Prostate gland (tissue), 2 donors: ENCODE data around the gene ALOX12.

Experiments used
- POLR2A ChIP-seq: fragments of 450-650 bp; IDR thresholded peaks from one replicate; pipeline ENCODE4 v1.6.1; 2016; ENCODE audit warnings: antibody characterized with exemption, mild to moderate bottlenecking
- POLR2AphosphoS5 ChIP-seq: sonication (generic); formaldehyde crosslinking; IDR thresholded peaks from one replicate; pipeline ENCODE4 v1.6.1; 2017; ENCODE audit warnings: antibody characterized with exemption
- TF ChIP-seq, protein P1 (sequence below), 4 experiments: fragments of 200-600 bp in 2 of 4; fragments of 450-650 bp in 2 of 4; sonication (generic) in 2 of 4; IDR thresholded peaks; 1 replicate in 3 of 4; 2 replicates in 1 of 4; pipeline ENCODE4 v1.5.1; 2016 to 2019; ENCODE audit warnings: antibody characterized with exemption in 4 of 4, mild to moderate bottlenecking in 2 of 4, moderate library complexity in 2 of 4

DNA sequence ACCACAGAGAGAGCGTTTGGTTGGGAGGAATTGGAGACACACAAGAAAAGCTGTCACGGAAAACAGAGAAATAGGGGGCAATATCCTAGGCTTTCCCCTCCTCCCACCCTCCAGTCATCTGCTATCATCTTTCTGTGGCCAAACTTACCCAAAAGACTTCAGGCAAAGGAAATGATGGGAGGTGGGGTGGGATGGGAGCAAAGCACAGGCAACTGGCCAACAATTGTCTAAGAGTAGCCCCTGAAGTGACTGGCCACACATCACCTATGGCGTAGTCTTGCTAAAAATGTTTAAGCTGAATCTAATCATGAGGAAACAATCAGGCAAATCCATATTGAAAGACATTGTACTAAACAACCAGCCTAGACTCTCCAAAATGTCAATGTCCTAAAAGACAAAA lies 46.9 kb upstream of the ALOX12 start:
- TF ChIP-seq POLR2A, result no peak
- TF ChIP-seq, protein P1, sequence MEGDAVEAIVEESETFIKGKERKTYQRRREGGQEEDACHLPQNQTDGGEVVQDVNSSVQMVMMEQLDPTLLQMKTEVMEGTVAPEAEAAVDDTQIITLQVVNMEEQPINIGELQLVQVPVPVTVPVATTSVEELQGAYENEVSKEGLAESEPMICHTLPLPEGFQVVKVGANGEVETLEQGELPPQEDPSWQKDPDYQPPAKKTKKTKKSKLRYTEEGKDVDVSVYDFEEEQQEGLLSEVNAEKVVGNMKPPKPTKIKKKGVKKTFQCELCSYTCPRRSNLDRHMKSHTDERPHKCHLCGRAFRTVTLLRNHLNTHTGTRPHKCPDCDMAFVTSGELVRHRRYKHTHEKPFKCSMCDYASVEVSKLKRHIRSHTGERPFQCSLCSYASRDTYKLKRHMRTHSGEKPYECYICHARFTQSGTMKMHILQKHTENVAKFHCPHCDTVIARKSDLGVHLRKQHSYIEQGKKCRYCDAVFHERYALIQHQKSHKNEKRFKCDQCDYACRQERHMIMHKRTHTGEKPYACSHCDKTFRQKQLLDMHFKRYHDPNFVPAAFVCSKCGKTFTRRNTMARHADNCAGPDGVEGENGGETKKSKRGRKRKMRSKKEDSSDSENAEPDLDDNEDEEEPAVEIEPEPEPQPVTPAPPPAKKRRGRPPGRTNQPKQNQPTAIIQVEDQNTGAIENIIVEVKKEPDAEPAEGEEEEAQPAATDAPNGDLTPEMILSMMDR (IDR thresholded peaks at IDR 0.05), result no peak
- no peak for TF ChIP-seq POLR2AphosphoS5
